NK-92 treated with Interleukin-12 subunit alpha and Interleukin-12 subunit beta, amount 100 ng/mL, for 24 hours (cell line): ENCODE data around the gene VMAC.

Source experiments
- DNase-seq: peaks from one replicate; lab custom pipeline; 2025; lab: John Stamatoyannopoulos, UW

Gene VMAC

GRCh38 chr19:5952193-5953029 lies 47.7 kb downstream of the VMAC start:
- DNase-seq: no peak

GRCh38 chr19:5953030-5953589 lies 48.4 kb downstream of the VMAC start:
- DNase-seq: no peak

- DNase-seq: no peak
Measured at GRCh38 chr19:5953680-5954213, 49.1 kb downstream of the VMAC start.

- DNase-seq: no peak
Measured at GRCh38 chr19:5954293-5954692, 49.6 kb downstream of the VMAC start.

- no peak for DNase-seq
Measured at GRCh38 chr19:5955636-5955935, 50.9 kb downstream of the VMAC start.

- DNase-seq: no peak
Measured at GRCh38 chr19:5956323-5956722, 51.7 kb downstream of the VMAC start.

GRCh38 chr19:5956728-5957127 lies 52.1 kb downstream of the VMAC start:
- DNase-seq: no peak

GRCh38 chr19:5957170-5957569 lies 52.5 kb downstream of the VMAC start:
- DNase-seq: no peak

- DNase-seq: no peak
Measured at GRCh38 chr19:5958074-5958850, 53.6 kb downstream of the VMAC start.

- no peak for DNase-seq
Measured at GRCh38 chr19:5958851-5959122, 54.1 kb downstream of the VMAC start.

GRCh38 chr19:5959260-5960004 lies 54.8 kb downstream of the VMAC start:
- DNase-seq: no peak
